NCI-H446 treated with DMSO at 0.1 percent for 48 hours (cell line): ENCODE measurements around the gene CTBP2.

Experiments
- DNase-seq: peaks from one replicate; lab custom pipeline; 2025; lab: John Stamatoyannopoulos, UW

CTBP2 gene

GRCh38 chr10:125043841-125044658, 116.3 kb downstream of the CTBP2 start:
- no peak for DNase-seq

GRCh38 chr10:125041856-125042506, 118.4 kb downstream of the CTBP2 start:
- no peak for DNase-seq

GRCh38 chr10:125039354-125039769, 121.0 kb downstream of the CTBP2 start:
- DNase-seq, result no peak

- DNase-seq, result no peak
These were observed 121.7 kb downstream of the CTBP2 start for GRCh38 chr10:125038637-125039036.

- no peak for DNase-seq
These were observed 123.1 kb downstream of the CTBP2 start for GRCh38 chr10:125037145-125037877.

GRCh38 chr10:125035588-125036295, 124.6 kb downstream of the CTBP2 start:
- DNase-seq, result no peak

GRCh38 chr10:125035136-125035535, 125.2 kb downstream of the CTBP2 start:
- DNase-seq, result no peak

- DNase-seq, result no peak
These were observed 125.7 kb downstream of the CTBP2 start for GRCh38 chr10:125034675-125035074.

GRCh38 chr10:125033146-125033924, 127.0 kb downstream of the CTBP2 start:
- no peak for DNase-seq

- no peak for DNase-seq
These were observed 127.8 kb downstream of the CTBP2 start for GRCh38 chr10:125032474-125033020.

GRCh38 chr10:125030567-125031197, 129.7 kb downstream of the CTBP2 start:
- no peak for DNase-seq

GRCh38 chr10:125029584-125030242, 130.7 kb downstream of the CTBP2 start:
- no peak for DNase-seq

- DNase-seq, result no peak
These were observed 132.2 kb downstream of the CTBP2 start for GRCh38 chr10:125027871-125028869.

GRCh38 chr10:125026974-125027735, 133.2 kb downstream of the CTBP2 start:
- DNase-seq, result no peak

GRCh38 chr10:125026036-125026931, 134.1 kb downstream of the CTBP2 start:
- no peak for DNase-seq

GRCh38 chr10:125025341-125025740, 135.0 kb downstream of the CTBP2 start:
- DNase-seq, result no peak
